ENCODE results near the gene RMDN3.

GRCh38 chr15:40796512-40796911 is 41.5 kb upstream of the RMDN3 start:
- TF ChIP-seq CTCF (IDR thresholded peaks at IDR 0.05): no peak
- no peak for TF ChIP-seq POLR2A (IDR thresholded peaks at IDR 0.05)

Measured in testis (tissue), 2 donors.